Measurements from ENCODE around the gene ITGB8.

ITGB8 gene

DNA sequence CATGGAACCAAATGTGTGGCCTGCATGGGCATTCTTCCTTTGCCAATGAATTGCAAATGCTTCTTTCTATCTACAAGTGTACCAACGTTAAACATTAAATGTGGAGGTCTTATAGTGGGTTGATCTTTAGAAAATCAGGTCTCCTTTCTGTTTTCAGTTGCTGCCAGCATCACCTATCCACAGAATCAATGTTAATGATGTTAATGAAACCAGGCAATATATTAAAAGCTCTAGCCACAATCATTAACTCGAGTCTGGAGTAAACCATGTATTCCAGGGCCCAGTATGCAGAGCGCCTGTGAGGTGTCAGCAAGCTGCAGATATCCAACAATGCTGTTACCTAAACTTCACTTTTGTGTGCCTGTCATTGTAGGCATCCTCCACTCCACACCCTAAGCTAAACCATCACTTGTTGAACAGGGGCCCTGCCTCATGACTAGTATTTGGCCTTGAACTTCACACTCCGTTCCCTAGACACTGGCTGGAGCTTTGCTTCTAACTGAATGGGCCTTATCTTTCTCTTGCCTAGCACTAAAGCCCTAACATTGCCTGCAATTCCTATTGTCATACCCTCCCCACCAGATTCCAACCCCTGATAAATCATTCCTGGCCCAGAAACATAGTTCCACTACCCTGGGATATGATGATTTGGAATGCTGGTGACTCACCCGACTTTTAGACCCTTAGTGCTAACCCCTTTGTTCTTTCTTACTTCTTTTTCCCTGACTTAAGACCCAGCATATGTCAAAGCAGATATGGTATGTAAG, 24.3 kb upstream of the ITGB8 start:
- FAIRE-seq, result no peak
- no peak for DNase-seq (ENCODE audit: insufficient read length, low spot score)
- no peak for TF ChIP-seq SPI1 (IDR thresholded peaks at IDR 0.05; ENCODE audit: low read depth, low read length)
- no peak for TF ChIP-seq TAF1 (IDR thresholded peaks at IDR 0.05; ENCODE audit: low read depth, low read length)
- no peak for TF ChIP-seq POLR2AphosphoS5 (IDR thresholded peaks at IDR 0.05; ENCODE audit: low read depth, low read length)
- no peak for TF ChIP-seq POLR2A (IDR thresholded peaks at IDR 0.05; ENCODE audit: low read depth, low read length)
- TF ChIP-seq POU2F2 (IDR thresholded peaks at IDR 0.05; ENCODE audit: low read depth, low read length), result no peak
- TF ChIP-seq PAX5 (IDR thresholded peaks at IDR 0.05; ENCODE audit: insufficient read depth, low read length, severe bottlenecking), result no peak

GRCh38 chr7:20307119-20307518, 23.6 kb upstream of the ITGB8 start:
- DNase-seq (ENCODE audit: insufficient read length, low spot score), result no peak
- TF ChIP-seq PAX5 (IDR thresholded peaks at IDR 0.05; ENCODE audit: insufficient read depth, low read length, severe bottlenecking), result no peak
- TF ChIP-seq POLR2A (IDR thresholded peaks at IDR 0.05; ENCODE audit: low read depth, low read length), result no peak
- no peak for TF ChIP-seq SPI1 (IDR thresholded peaks at IDR 0.05; ENCODE audit: low read depth, low read length)
- no peak for TF ChIP-seq POLR2AphosphoS5 (IDR thresholded peaks at IDR 0.05; ENCODE audit: low read depth, low read length)
- no peak for TF ChIP-seq TAF1 (IDR thresholded peaks at IDR 0.05; ENCODE audit: low read depth, low read length)
- TF ChIP-seq POU2F2 (IDR thresholded peaks at IDR 0.05; ENCODE audit: low read depth, low read length), result no peak
- FAIRE-seq, result no peak

GRCh38 chr7:20307901-20308300, 22.8 kb upstream of the ITGB8 start:
- DNase-seq (ENCODE audit: insufficient read length, low spot score) (no peak), FAIRE-seq (no peak)
- TF ChIP-seq TAF1 (IDR thresholded peaks at IDR 0.05; ENCODE audit: low read depth, low read length) (no peak), POLR2A (IDR thresholded peaks at IDR 0.05; ENCODE audit: low read depth, low read length) (no peak), POLR2AphosphoS5 (IDR thresholded peaks at IDR 0.05; ENCODE audit: low read depth, low read length) (no peak), PAX5 (IDR thresholded peaks at IDR 0.05; ENCODE audit: insufficient read depth, low read length, severe bottlenecking) (no peak), SPI1 (IDR thresholded peaks at IDR 0.05; ENCODE audit: low read depth, low read length) (no peak), POU2F2 (IDR thresholded peaks at IDR 0.05; ENCODE audit: low read depth, low read length) (no peak)

DNA sequence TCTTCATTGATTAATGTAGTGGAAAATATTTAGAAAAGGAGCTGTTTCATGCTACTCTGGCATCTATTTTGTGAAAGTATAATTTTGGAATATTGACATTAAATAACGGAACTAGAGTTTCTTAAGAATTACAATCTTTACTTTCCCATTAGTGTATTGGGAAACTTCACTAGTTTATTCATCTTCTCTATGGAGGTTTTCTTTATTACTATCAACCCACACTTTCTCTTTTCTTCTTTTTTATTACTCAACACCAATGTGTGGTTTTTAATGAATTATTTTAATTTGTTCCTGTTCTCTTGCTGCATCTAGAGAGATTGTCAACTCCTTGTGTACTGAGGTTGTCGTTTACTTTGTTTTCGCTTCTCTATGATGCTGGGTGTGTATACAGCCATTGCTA, 20.4 kb upstream of the ITGB8 start:
- FAIRE-seq (peak; percentile 78), DNase-seq (ENCODE audit: insufficient read length, low spot score) (no peak)
- TF ChIP-seq PAX5 (IDR thresholded peaks at IDR 0.05; ENCODE audit: insufficient read depth, low read length, severe bottlenecking), result no peak

DNA sequence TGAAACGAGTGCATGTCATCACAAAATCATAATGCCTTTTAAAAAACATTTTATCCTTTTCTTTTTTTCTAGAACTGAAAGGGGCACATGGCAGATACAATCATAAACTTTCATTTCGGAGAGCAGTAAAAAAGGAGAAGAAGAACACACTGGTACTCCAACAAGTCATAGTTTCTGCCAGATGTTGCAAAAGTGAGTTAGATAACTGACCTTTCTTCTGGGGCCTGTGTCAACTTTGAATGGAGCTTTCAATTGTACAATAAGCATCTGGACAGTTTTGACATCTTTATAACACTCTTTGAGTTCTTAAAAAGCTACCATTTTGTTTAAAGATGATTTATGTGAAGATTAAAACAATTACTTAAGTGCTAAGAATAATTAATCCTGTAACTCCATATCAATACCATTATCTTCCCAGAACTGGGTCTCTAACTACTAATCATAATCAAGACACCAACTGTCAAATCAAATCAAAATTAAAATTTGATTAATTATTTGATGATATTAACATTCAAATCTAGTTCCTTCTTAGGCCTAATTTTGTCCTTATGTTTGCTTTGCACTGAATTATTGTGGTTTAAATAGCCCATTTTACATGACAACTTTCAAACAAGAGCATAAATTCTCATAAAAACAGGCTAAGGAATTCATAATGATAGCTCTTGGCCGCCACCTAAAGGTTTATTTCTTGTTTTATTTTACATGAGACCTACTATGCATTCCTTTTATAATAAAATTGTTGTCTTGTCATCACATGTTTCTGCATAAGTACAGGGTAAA, 19.5 kb upstream of the ITGB8 start:
- FAIRE-seq (no peak), DNase-seq (ENCODE audit: insufficient read length, low spot score) (no peak)
- TF ChIP-seq POLR2A (IDR thresholded peaks at IDR 0.05; ENCODE audit: low read depth, low read length) (no peak), TAF1 (IDR thresholded peaks at IDR 0.05; ENCODE audit: low read depth, low read length) (no peak), POLR2AphosphoS5 (IDR thresholded peaks at IDR 0.05; ENCODE audit: low read depth, low read length) (no peak), POU2F2 (IDR thresholded peaks at IDR 0.05; ENCODE audit: low read depth, low read length) (no peak), SPI1 (IDR thresholded peaks at IDR 0.05; ENCODE audit: low read depth, low read length) (no peak), PAX5 (IDR thresholded peaks at IDR 0.05; ENCODE audit: insufficient read depth, low read length, severe bottlenecking) (no peak)

- FAIRE-seq (no peak), DNase-seq (ENCODE audit: insufficient read length, low spot score) (no peak)
- no peak for TF ChIP-seq SPI1 (IDR thresholded peaks at IDR 0.05; ENCODE audit: low read depth, low read length)
- TF ChIP-seq POLR2A (IDR thresholded peaks at IDR 0.05; ENCODE audit: low read depth, low read length), result no peak
- no peak for TF ChIP-seq POLR2AphosphoS5 (IDR thresholded peaks at IDR 0.05; ENCODE audit: low read depth, low read length)
- TF ChIP-seq TAF1 (IDR thresholded peaks at IDR 0.05; ENCODE audit: low read depth, low read length), result no peak
- no peak for TF ChIP-seq POU2F2 (IDR thresholded peaks at IDR 0.05; ENCODE audit: low read depth, low read length)
- TF ChIP-seq PAX5 (IDR thresholded peaks at IDR 0.05; ENCODE audit: insufficient read depth, low read length, severe bottlenecking), result no peak
Observed at GRCh38 chr7:20311743-20312042, 19.0 kb upstream of the ITGB8 start.

DNA sequence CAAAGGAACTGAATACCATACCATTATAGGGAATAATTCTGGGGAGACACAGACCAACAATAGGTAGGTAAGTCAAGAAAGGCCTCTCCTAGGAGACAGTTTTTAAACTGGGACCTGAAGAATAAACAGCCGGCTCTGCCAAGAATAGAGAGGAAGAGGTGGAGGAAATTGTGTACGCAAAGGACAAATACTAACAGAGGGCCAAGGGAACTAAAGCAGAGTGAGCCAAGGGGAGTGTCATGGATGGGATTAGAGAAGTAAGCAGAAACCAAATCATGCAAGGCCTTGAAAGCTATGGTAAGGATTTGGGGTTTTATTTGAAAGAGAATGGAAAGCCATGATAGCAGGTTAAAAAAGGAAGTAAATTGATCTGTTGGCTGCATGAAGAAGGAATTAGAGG, 18.1 kb upstream of the ITGB8 start:
- DNase-seq (ENCODE audit: insufficient read length, low spot score), result no peak
- FAIRE-seq, result no peak
- TF ChIP-seq PAX5 (IDR thresholded peaks at IDR 0.05; ENCODE audit: insufficient read depth, low read length, severe bottlenecking) (no peak), TAF1 (IDR thresholded peaks at IDR 0.05; ENCODE audit: low read depth, low read length) (no peak)

- FAIRE-seq (no peak), DNase-seq (ENCODE audit: insufficient read length, low spot score) (no peak)
- TF ChIP-seq POU2F2 (IDR thresholded peaks at IDR 0.05; ENCODE audit: low read depth, low read length) (no peak), POLR2A (IDR thresholded peaks at IDR 0.05; ENCODE audit: low read depth, low read length) (no peak), SPI1 (IDR thresholded peaks at IDR 0.05; ENCODE audit: low read depth, low read length) (no peak), PAX5 (IDR thresholded peaks at IDR 0.05; ENCODE audit: insufficient read depth, low read length, severe bottlenecking) (no peak), POLR2AphosphoS5 (IDR thresholded peaks at IDR 0.05; ENCODE audit: low read depth, low read length) (no peak), TAF1 (IDR thresholded peaks at IDR 0.05; ENCODE audit: low read depth, low read length) (no peak)
Observed at GRCh38 chr7:20313626-20314025, 17.1 kb upstream of the ITGB8 start.

DNA sequence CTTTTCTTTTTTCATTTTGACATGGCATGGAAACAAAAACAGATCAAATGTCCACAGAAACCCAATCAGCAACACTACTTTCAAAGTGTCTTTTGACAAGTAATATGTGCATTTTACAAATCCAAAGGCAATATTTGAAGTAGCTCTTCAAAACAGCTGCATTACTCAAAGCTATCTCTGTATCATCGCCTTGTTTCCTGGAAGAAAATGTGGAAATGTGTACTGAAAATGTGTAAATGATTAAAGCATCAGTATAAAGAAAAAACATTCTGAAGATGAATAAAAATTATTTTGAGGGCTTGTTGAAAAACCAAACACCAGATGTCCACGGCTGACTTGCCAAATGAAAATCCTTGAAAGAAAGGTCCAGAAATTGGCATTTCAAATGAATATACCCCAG, 16.5 kb upstream of the ITGB8 start:
- FAIRE-seq (no peak), DNase-seq (ENCODE audit: insufficient read length, low spot score) (no peak)
- TF ChIP-seq POLR2AphosphoS5 (IDR thresholded peaks at IDR 0.05; ENCODE audit: low read depth, low read length), result no peak
- no peak for TF ChIP-seq TAF1 (IDR thresholded peaks at IDR 0.05; ENCODE audit: low read depth, low read length)
- TF ChIP-seq POLR2A (IDR thresholded peaks at IDR 0.05; ENCODE audit: low read depth, low read length), result no peak
- TF ChIP-seq PAX5 (IDR thresholded peaks at IDR 0.05; ENCODE audit: insufficient read depth, low read length, severe bottlenecking), result no peak
- no peak for TF ChIP-seq SPI1 (IDR thresholded peaks at IDR 0.05; ENCODE audit: low read depth, low read length)
- TF ChIP-seq POU2F2 (IDR thresholded peaks at IDR 0.05; ENCODE audit: low read depth, low read length), result no peak

GRCh38 chr7:20316706-20317105, 14.0 kb upstream of the ITGB8 start:
- TF ChIP-seq POU2F2 (IDR thresholded peaks at IDR 0.05; ENCODE audit: low read depth, low read length) (no peak), PAX5 (IDR thresholded peaks at IDR 0.05; ENCODE audit: insufficient read depth, low read length, severe bottlenecking) (no peak), POLR2AphosphoS5 (IDR thresholded peaks at IDR 0.05; ENCODE audit: low read depth, low read length) (no peak)
- DNase-seq (ENCODE audit: insufficient read length, low spot score) (no peak), FAIRE-seq (no peak)

All from GM12891 (cell line).